ENCODE measurements around the gene WWC2. TPM values are rescaled to one million over a fixed set of nuclear protein-coding genes. Genes with fewer than 3 reads are reported as not detected.
A peak's percentile ranks its signal among the peaks of the same experiment; 100 is the strongest.

The WWC2 gene
- total and polyA plus RNA-seq, 4 experiments from 2014 or later, result 2.3 to 7.6 (median 5.2) TPM

GRCh38 chr4:183343730-183344129 lies 244.7 kb downstream of the WWC2 start:
- H3K9me3 Mint-ChIP-seq, result peaks cover 0 to 2% (median 0%) of the 10 kb centered on the region in 8 donors
- Histone ChIP-seq H3K4me1 (ENCODE audit: insufficient read depth, low read length) (no peaks in the 10 kb centered on the region), H3K27ac (ENCODE audit: low read depth, low read length) (no peak overlapping the region), H3K9me3 (ENCODE audit: control insufficient read depth in 1 of 2, low read length in 2 of 2) (no peaks in the 10 kb centered on the region), H3K4me3 (ENCODE audit: low read length in 2 of 2) (no peak overlapping the region), H3K27me3 (ENCODE audit: insufficient read depth, low read length) (no peaks in the 10 kb centered on the region), H3K36me3 (ENCODE audit: insufficient read depth, low read length) (no peaks in the 10 kb centered on the region)
- POLR2A ChIA-PET (ENCODE audit: partially characterized antibody), result no interaction called here
- H3K27ac Mint-ChIP-seq, result no peak overlapping the region
- H3K27me3 Mint-ChIP-seq, result peaks cover 10 to 23% of the 10 kb centered on the region in 2 donors
- intact Hi-C loops (cut with micrococcal nuclease), result no loop called here
- H3K4me1 Mint-ChIP-seq, result peaks cover 0 to 3% (median under 1%) of the 10 kb centered on the region in 4 donors
- no peak for DNase-seq
- H3K36me3 Mint-ChIP-seq, result no peaks in the 10 kb centered on the region
- no peak overlapping the region for H3K4me3 Mint-ChIP-seq
- CTCF ChIA-PET (ENCODE audit: partially characterized antibody), result no interaction called here

- Histone ChIP-seq H3K4me1 (ENCODE audit: insufficient read depth, low read length) (no peaks in the 10 kb centered on the region), H3K27ac (ENCODE audit: low read depth, low read length) (no peak overlapping the region), H3K27me3 (ENCODE audit: insufficient read depth, low read length) (no peaks in the 10 kb centered on the region), H3K9me3 (ENCODE audit: control insufficient read depth in 1 of 2, low read length in 2 of 2) (no peaks in the 10 kb centered on the region), H3K36me3 (ENCODE audit: insufficient read depth, low read length) (no peaks in the 10 kb centered on the region), H3K4me3 (ENCODE audit: low read length in 2 of 2) (no peak overlapping the region)
- Mint-ChIP-seq H3K4me1 (peaks cover 0 to 9% (median 5%) of the 10 kb centered on the region in 4 donors), H3K9me3 (peaks cover 0 to 2% (median 0%) of the 10 kb centered on the region in 8 donors), H3K27ac (no peak overlapping the region), H3K4me3 (no peak overlapping the region), H3K27me3 (peaks cover 10 to 28% of the 10 kb centered on the region in 2 donors), H3K36me3 (no peaks in the 10 kb centered on the region)
- ChIA-PET CTCF (ENCODE audit: partially characterized antibody) (no interaction called here), POLR2A (ENCODE audit: partially characterized antibody) (no interaction called here)
- DNase-seq, result no peak
- intact Hi-C loops (cut with micrococcal nuclease), result no loop called here
Observed at GRCh38 chr4:183344523-183345255, 245.6 kb downstream of the WWC2 start.

GRCh38 chr4:183345261-183345660 lies 246.2 kb downstream of the WWC2 start:
- POLR2A ChIA-PET (ENCODE audit: partially characterized antibody), result no interaction called here
- Mint-ChIP-seq H3K27ac (no peak overlapping the region), H3K4me3 (no peak overlapping the region), H3K27me3 (peaks cover 10 to 28% of the 10 kb centered on the region in 2 donors), H3K9me3 (peaks cover 0 to 2% (median 0%) of the 10 kb centered on the region in 8 donors), H3K36me3 (no peaks in the 10 kb centered on the region), H3K4me1 (peaks cover 0 to 9% (median 5%) of the 10 kb centered on the region in 4 donors)
- H3K27ac ChIP-seq (ENCODE audit: low read depth, low read length), result no peak overlapping the region
- no peaks in the 10 kb centered on the region for H3K36me3 ChIP-seq (ENCODE audit: insufficient read depth, low read length)
- no peak overlapping the region for H3K4me3 ChIP-seq (ENCODE audit: low read length in 2 of 2)
- intact Hi-C loops (cut with micrococcal nuclease), result no loop called here
- no peaks in the 10 kb centered on the region for H3K4me1 ChIP-seq (ENCODE audit: insufficient read depth, low read length)
- H3K27me3 ChIP-seq (ENCODE audit: insufficient read depth, low read length), result no peaks in the 10 kb centered on the region
- no peak for DNase-seq
- H3K9me3 ChIP-seq (ENCODE audit: control insufficient read depth in 1 of 2, low read length in 2 of 2), result no peaks in the 10 kb centered on the region
- CTCF ChIA-PET (ENCODE audit: partially characterized antibody), result no interaction called here

GRCh38 chr4:183347146-183347545 lies 248.1 kb downstream of the WWC2 start:
- no peak for DNase-seq
- no peaks in the 10 kb centered on the region for H3K9me3 Mint-ChIP-seq
- H3K36me3 Mint-ChIP-seq, result no peaks in the 10 kb centered on the region
- no peak overlapping the region for H3K27ac Mint-ChIP-seq
- intact Hi-C loops (cut with micrococcal nuclease), result no loop called here
- no peaks in the 10 kb centered on the region for H3K9me3 ChIP-seq (ENCODE audit: control insufficient read depth in 1 of 2, low read length in 2 of 2)
- H3K4me3 ChIP-seq (ENCODE audit: low read length in 2 of 2), result no peak overlapping the region
- no peak overlapping the region for H3K27ac ChIP-seq (ENCODE audit: low read depth, low read length)
- ChIA-PET CTCF (ENCODE audit: partially characterized antibody) (interaction anchor here (1.1 kb wide), 1 partner anchor 23 kb away, joined by 3 read pairs; no protein-coding TSS in a partner anchor), POLR2A (ENCODE audit: partially characterized antibody) (no interaction called here)
- no peaks in the 10 kb centered on the region for H3K27me3 ChIP-seq (ENCODE audit: insufficient read depth, low read length)
- no peaks in the 10 kb centered on the region for H3K36me3 ChIP-seq (ENCODE audit: insufficient read depth, low read length)
- peaks cover 2 to 13% (median 6%) of the 10 kb centered on the region in 4 donors for H3K4me1 Mint-ChIP-seq
- H3K4me3 Mint-ChIP-seq, result no peak overlapping the region
- H3K4me1 ChIP-seq (ENCODE audit: insufficient read depth, low read length), result no peaks in the 10 kb centered on the region
- H3K27me3 Mint-ChIP-seq, result peaks cover 15 to 34% of the 10 kb centered on the region in 2 donors

DNA sequence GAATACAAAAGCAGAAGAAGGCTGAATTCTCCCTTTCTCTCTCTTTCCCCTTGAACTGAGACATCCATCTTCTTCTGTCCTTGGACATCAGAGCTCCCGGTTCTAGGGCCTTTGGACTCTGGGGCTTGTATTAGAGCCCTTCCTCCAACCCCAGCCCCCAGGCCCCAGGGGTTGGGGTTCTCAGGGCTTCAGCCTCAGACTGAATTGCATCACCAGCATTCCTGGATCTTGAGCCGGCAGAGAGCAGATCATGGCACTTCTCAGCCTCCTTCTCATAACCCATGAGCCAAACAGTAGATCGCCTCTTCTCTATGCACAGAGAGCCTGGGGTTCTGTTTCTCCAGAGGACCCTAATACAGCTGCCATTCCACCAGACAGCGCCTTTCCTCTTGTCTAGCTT lies 248.5 kb downstream of the WWC2 start:
- Histone ChIP-seq H3K4me1 (ENCODE audit: insufficient read depth, low read length) (no peaks in the 10 kb centered on the region), H3K9me3 (ENCODE audit: control insufficient read depth in 1 of 2, low read length in 2 of 2) (no peaks in the 10 kb centered on the region), H3K27ac (ENCODE audit: low read depth, low read length) (no peak overlapping the region), H3K4me3 (ENCODE audit: low read length in 2 of 2) (no peak overlapping the region), H3K36me3 (ENCODE audit: insufficient read depth, low read length) (no peaks in the 10 kb centered on the region), H3K27me3 (ENCODE audit: insufficient read depth, low read length) (no peaks in the 10 kb centered on the region)
- no peaks in the 10 kb centered on the region for H3K36me3 Mint-ChIP-seq
- H3K4me3 Mint-ChIP-seq, result no peak overlapping the region
- H3K9me3 Mint-ChIP-seq, result no peaks in the 10 kb centered on the region
- H3K27me3 Mint-ChIP-seq, result peaks cover 17 to 36% of the 10 kb centered on the region in 2 donors
- no peak for DNase-seq
- intact Hi-C loops (cut with micrococcal nuclease), result no loop called here
- ChIA-PET POLR2A (ENCODE audit: partially characterized antibody) (no interaction called here), CTCF (ENCODE audit: partially characterized antibody) (interaction anchor here (1.1 kb wide), 1 partner anchor 23 kb away, joined by 3 read pairs; no protein-coding TSS in a partner anchor)
- H3K27ac Mint-ChIP-seq, result no peak overlapping the region
- peaks cover 2 to 13% (median 6%) of the 10 kb centered on the region in 4 donors for H3K4me1 Mint-ChIP-seq

- POLR2A ChIA-PET (ENCODE audit: partially characterized antibody), result no interaction called here
- no peaks in the 10 kb centered on the region for H3K36me3 Mint-ChIP-seq
Observed at GRCh38 chr4:183348136-183348535, 249.1 kb downstream of the WWC2 start.

GRCh38 chr4:183348706-183349659 lies 249.9 kb downstream of the WWC2 start:
- Histone ChIP-seq H3K9me3 (ENCODE audit: control insufficient read depth in 1 of 2, low read length in 2 of 2) (no peaks in the 10 kb centered on the region), H3K4me1 (ENCODE audit: insufficient read depth, low read length) (no peaks in the 10 kb centered on the region), H3K27me3 (ENCODE audit: insufficient read depth, low read length) (no peaks in the 10 kb centered on the region), H3K4me3 (ENCODE audit: low read length in 2 of 2) (no peak overlapping the region), H3K27ac (ENCODE audit: low read depth, low read length) (no peak overlapping the region), H3K36me3 (ENCODE audit: insufficient read depth, low read length) (no peaks in the 10 kb centered on the region)
- ChIA-PET CTCF (ENCODE audit: partially characterized antibody) (no interaction called here), POLR2A (ENCODE audit: partially characterized antibody) (no interaction called here)
- Mint-ChIP-seq H3K4me3 (peak overlapping the region in 6 of 8 donors; percentile 13 to 58 (median 44)), H3K9me3 (no peaks in the 10 kb centered on the region), H3K4me1 (peaks cover 2 to 13% (median 6%) of the 10 kb centered on the region in 4 donors), H3K27ac (peak overlapping the region in 1 of 7 donors; percentile 66), H3K36me3 (no peaks in the 10 kb centered on the region), H3K27me3 (peaks cover 16 to 35% of the 10 kb centered on the region in 2 donors)
- no peak for DNase-seq
- intact Hi-C loops (cut with micrococcal nuclease), result no loop called here

More at GRCh38 chr4:183348136-183348535, 249.1 kb downstream of the WWC2 start:
- peaks cover 17 to 37% of the 10 kb centered on the region in 2 donors for H3K27me3 Mint-ChIP-seq
- no peak for DNase-seq
- H3K9me3 ChIP-seq (ENCODE audit: control insufficient read depth in 1 of 2, low read length in 2 of 2), result no peaks in the 10 kb centered on the region
- H3K27ac ChIP-seq (ENCODE audit: low read depth, low read length), result no peak overlapping the region
- no peak overlapping the region for H3K4me3 Mint-ChIP-seq
- CTCF ChIA-PET (ENCODE audit: partially characterized antibody), result no interaction called here
- H3K36me3 ChIP-seq (ENCODE audit: insufficient read depth, low read length), result no peaks in the 10 kb centered on the region
- no peak overlapping the region for H3K4me3 ChIP-seq (ENCODE audit: low read length in 2 of 2)
- peaks cover 2 to 13% (median 6%) of the 10 kb centered on the region in 4 donors for H3K4me1 Mint-ChIP-seq
- H3K27me3 ChIP-seq (ENCODE audit: insufficient read depth, low read length), result no peaks in the 10 kb centered on the region
- no peak overlapping the region for H3K27ac Mint-ChIP-seq
- no peaks in the 10 kb centered on the region for H3K9me3 Mint-ChIP-seq
- H3K4me1 ChIP-seq (ENCODE audit: insufficient read depth, low read length), result no peaks in the 10 kb centered on the region
- intact Hi-C loops (cut with micrococcal nuclease), result no loop called here

Data from CD4-positive, alpha-beta memory T cell (primary cell).